ENCODE data around the gene EIF5B.
"Not testable (repeated sequence)": the region's sequence is repeated elsewhere in the genome, so short reads cannot be mapped to it uniquely, and the experiment has no call there.

Gene EIF5B

GRCh38 chr2:99368854-99369253 is 31.7 kb downstream of the EIF5B start:
- not testable (repeated sequence) for DNase-seq

DNA sequence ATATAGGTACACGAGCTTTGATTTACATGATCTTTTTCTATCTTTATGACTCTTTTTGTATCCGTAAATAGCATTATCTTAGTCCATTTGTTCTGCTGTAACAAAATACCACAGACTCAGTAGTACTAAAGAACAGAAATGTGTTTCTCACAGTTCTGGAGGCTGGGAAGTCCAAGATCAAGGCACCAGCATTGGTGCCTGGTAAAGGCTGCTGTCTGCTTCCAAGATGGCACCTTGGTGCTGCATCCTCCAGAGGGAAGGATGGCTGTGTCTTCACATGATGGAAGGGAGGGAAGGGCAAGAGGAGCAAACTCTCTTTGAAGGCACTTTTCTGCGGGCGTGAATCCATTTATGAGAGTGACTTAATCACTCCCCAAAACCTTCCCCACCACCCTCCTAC is 36.0 kb downstream of the EIF5B start:
- DNase-seq, result no peak

DNA sequence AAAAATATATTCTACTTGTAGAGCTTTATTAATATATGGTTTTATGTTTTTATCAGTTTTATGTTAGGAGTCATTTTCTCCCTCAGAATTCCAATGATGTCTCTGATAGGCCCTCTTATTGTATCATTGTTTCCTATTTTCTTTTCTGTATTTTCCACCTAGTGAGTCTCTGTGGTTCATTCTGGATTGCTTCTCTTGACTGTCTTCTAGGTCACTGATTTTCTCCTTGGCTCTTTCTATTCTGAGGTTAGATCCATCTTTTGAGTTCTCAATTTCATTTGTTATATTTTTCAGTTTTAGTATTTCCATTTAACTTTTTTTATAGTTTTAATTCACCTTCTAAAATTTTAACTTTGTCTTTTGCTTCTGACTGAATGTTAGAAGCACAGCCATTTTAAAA is 37.6 kb downstream of the EIF5B start:
- no peak for DNase-seq

GRCh38 chr2:99376254-99376864 is 39.2 kb downstream of the EIF5B start:
- no peak for DNase-seq

- no peak for DNase-seq
Observed at GRCh38 chr2:99377879-99378278, 40.7 kb downstream of the EIF5B start.

GRCh38 chr2:99380376-99381010 is 43.3 kb downstream of the EIF5B start:
- no peak for DNase-seq

DNA sequence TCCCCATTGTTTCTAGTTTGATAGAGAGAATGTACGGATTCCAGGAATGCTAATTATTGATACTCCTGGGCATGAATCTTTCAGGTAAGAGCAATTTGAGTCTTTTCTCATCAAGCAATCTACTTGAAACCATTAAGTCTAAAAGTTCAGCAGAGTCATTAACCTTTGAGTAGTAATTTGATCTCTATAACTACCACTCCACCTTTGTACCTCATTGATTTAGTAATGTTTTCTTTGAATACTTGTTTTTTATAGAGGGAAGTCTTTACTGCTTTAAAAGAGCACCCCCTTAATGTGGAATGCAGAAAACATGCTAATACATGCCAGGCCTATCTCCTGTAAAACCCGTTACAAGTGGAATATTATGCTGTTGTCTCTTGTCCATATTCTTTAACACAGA is 45.0 kb downstream of the EIF5B start:
- DNase-seq, result no peak

DNA sequence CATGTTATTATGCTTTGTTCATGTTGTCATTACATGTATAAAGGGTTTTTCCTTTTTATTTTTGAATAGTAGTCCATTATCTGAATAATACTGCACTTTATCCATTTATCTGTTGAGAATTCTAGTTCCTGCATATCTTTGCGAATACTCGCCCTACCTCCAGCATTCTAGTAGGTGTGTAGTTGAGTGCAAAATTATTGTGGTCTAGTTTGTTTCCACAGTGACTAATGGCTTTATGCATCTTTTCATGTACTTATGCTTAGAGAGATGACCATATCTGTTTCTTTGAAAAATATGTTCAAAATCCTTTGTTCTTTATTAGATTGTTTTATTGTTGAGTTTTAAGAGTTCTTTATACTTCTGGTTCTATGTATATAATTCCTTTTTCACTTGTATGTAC is 48.8 kb downstream of the EIF5B start:
- no peak for DNase-seq

DNA sequence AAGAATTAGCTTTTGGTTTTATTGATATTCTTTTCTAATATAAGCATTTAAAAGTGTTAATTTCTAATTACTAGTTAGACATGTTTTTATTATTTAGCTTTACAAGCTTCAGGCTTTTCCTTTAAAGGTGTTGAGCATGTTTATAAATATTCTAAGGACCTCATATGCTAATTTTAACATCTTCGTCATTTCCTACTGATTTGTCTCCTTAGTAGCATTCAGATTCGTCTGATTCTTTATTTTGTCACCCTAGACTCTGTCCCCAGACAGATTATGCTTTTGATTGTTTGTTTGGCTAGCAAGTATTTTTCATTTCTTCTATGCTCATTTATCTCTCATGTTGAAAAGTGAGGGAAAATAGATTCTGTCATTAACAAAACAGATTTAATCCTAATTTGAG is 51.7 kb downstream of the EIF5B start:
- no peak for DNase-seq

DNA sequence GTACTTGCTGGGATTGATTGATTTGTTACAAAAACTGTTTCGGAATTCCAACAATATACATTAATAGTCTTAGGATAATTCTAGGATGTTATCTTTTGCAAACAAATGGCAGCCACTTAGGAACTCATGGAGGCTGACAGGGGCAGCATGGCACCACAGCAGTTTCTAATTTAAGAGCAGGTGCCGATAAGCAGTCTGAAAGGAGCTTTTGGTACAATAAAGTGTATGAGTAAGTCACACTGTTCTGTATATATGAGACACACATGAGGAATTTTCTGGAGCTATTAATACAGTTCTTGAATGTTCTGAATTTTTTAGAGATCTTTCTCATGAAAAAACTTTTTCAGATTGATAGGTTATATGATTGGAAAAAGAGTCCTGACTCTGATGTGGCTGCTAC is 52.2 kb downstream of the EIF5B start:
- DNase-seq, result peak; percentile 44

DNA sequence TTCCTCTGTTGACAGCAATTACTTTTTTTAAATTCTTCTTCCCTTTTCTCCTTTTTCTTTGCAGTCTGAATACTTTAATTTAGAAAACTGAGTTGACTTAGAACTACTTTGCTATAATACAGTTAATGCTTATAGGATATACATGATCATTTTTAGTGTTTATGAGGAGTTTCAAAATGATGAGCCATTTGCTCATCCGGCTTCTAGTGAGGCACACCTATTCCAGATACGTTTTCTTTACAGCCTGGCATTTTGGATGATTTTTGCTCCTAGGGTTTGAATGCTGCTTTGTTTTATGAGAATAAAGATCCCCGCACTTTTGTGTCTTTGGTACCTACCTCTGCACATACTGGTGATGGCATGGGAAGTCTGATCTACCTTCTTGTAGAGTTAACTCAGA is 52.8 kb downstream of the EIF5B start:
- no peak for DNase-seq

DNA sequence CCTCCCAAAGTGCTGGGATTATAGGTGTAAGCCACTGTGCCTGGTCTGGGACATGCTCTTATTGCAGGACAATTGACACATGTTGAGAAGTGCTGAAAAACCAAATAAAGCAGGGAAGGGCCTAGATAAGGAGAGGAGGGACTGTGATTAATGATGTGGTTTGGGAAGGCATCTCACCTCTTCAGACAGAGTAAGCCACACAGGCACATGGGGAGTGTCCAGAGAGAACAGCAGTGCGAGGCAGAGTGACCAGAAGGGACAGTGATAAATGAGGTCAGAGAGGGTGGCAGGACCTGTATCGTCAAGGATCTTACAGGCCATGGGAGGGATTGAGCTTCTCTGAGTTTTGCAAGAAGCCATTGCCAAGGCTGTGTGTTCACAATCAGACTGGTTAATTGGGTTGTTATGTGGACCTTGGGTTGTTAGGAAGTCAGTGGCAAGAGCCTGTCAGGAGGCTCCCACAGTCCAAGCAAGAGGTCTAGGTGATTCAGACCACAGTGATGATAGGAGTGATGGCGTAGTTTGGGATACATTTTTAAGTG is 58.5 kb downstream of the EIF5B start:
- DNase-seq, result no peak

DNA sequence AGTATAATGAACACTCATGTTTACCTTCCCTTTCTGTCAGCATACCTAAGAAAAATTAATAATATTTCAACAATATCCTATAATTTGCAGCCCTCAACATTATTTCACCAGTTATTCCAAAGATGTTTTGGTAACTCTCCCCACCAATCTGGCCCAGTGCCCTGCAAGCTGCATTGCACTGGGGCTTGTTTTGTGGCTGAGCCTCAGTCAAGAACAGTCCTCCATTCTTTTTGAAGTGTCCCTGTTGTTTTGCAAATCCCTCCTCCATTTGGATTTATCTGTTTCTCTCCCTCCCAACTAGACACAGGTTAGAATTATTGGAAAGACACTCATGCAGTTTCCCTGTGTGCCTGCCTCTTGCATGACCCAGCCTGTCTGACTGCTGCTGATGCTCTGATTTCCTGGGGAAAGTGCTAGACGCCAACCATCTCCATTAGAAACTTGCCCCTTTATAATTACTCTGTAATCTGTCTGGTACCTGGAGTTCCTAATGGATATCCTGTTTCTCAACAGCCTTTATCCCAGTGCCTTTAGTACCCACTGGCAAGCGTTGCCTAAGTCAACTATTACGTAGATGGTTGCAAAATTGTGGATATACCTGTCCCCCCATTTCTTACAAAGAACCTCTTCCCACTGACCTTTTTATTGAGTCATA is 60.2 kb downstream of the EIF5B start:
- DNase-seq, result no peak

- DNase-seq, result no peak
Observed at GRCh38 chr2:99398303-99398702, 61.1 kb downstream of the EIF5B start.

DNA sequence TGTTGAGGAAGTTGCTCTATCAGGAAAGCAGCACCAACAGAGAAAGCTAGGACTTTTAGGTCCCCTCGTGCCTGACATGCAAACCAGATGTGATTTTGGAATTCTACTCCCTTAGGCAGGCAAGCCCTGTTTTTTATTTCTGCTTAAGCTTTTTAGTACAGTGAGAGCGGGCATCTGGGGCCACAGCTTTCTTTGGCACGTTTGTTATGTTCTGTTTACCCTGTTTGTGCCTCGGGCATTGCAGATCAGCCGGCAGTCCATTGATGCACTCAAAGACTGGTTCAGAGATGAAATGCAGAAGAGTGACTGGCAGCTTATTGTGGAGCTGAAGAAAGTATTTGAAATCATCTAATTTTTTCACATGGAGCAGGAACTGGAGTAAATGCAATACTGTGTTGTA is 61.9 kb downstream of the EIF5B start:
- no peak for DNase-seq

DNA sequence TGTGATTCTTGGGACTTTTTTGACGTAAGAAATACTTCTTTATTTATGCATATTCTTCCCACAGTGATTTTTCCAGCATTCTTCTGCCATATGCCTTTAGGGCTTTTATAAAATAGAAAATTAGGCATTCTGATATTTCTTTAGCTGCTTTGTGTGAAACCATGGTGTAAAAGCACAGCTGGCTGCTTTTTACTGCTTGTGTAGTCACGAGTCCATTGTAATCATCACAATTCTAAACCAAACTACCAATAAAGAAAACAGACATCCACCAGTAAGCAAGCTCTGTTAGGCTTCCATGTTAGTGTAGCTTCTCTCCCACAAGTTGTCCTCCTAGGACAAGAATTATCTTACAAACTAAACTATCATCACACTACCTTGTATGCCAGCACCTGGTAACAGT is 62.6 kb downstream of the EIF5B start:
- no peak for DNase-seq

GRCh38 chr2:99401841-99402240 is 64.7 kb downstream of the EIF5B start:
- no peak for DNase-seq

DNA sequence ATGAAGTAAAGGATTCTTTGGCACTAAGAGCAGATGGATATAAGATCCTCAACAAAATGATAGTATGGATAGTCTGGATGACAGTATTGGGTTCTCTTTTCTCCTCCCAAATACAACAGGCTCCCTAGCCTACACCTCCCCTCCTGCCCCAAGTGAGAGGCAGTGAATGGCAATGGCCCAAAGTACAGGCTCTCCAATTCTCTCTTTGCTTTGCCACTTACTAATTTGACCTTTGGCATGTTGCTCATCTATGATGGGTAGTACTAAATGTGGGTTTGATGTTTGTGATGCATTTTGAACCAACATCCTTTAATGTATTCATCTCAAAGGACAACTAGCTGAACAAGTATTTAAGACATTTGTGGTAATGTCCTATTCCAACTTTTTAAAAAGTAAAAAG is 65.9 kb downstream of the EIF5B start:
- DNase-seq, result no peak

- DNase-seq, result no peak
Observed at GRCh38 chr2:99403524-99403923, 66.3 kb downstream of the EIF5B start.

- no peak for DNase-seq
Observed at GRCh38 chr2:99404039-99404796, 67.0 kb downstream of the EIF5B start.

DNA sequence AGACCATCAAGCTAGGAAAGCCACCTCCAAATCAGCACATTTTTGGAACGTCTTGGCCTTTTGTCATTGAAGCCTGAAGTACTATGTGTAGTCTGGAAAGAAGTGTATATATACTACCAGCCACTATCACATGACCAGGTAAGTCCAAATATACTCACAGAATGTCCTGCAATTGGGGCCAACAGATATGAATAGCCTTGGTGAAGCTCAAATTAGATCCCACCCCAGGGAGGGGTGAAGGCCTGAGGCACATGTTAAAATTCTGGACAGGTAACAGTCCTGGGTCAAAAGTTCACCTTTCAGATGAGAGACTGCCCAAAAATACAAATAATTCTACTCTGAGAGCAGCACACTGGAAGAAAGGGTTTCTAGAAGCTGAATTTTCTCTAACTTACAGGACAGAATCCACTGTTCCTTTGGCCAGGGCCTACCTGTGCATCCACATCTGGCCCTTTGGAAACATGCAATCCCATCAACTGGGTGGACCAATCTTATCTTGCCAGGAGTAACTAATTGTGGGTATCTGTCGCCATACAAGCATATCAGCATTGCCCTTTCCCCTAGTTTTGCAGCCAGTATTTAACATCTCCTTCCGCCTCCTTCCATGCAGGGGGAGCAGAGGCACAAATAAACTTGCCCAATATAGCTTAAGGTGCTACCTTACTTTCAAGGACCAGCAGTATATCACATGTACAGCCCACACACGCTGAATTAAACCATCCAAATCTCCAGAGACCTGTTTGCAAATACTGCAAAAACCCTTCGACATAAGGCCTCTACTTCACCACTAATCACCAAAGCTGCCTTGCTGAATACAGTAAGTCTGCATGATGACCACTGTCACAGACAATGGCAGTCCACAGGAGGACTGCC is 67.8 kb downstream of the EIF5B start:
- no peak for DNase-seq

GRCh38 chr2:99406137-99406536 is 68.9 kb downstream of the EIF5B start:
- DNase-seq, result no peak

DNA sequence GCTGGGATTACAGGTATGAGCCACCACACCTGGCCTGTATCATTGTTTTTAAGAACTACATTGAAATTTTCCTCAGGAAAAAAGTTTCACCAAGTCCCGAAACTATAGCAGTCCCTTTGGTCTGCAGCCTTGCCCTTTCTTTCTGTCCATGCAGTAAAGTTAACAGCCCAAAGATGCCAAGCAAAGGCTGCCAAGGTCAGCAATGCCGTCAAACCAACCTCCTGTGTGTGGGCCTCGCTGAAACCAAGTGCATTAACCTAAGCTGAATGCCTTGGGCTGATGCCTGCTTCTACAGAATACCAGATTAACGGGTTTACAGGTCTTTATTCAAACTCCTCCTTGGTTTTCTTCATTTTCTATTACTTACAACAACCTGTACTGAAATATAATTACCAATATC is 73.1 kb downstream of the EIF5B start:
- DNase-seq, result no peak
